Esophagus muscularis mucosa (tissue), 4 donors: ENCODE data around the gene FAM43B. TPM values are rescaled to one million over a fixed set of nuclear protein-coding genes. Genes with fewer than 3 reads are reported as not detected.

Experiments used
- DNase-seq: peaks from one replicate; pipeline ENCODE4 v3.0.0-alpha.2; 2017; ENCODE audit errors: extremely low spot score
- H3K27ac ChIP-seq, 4 donors: fragments of 200-600 bp; sonication (generic); replicated peaks in 1 of 4; 1 replicate in 3 of 4; 2 replicates in 1 of 4; pipeline ENCODE4 v1.5.1; 2016 to 2019; ENCODE audit warnings: mild to moderate bottlenecking in 1 of 4
- H3K27me3 ChIP-seq, 4 donors: fragments of 200-600 bp; sonication (generic); one replicate each; pipeline versions ENCODE4 v1.5.1 to v1.6.0; 2016 to 2019
- H3K36me3 ChIP-seq, 4 donors: fragments of 200-600 bp; sonication (generic); one replicate each; pipeline ENCODE4 v1.5.1; 2016 to 2019
- H3K4me1 ChIP-seq, 4 donors: fragments of 200-600 bp; sonication (generic); one replicate each; pipeline ENCODE4 v1.5.1; 2016 to 2019
- H3K4me3 ChIP-seq, 4 donors: fragments of 200-600 bp; sonication (generic); 1 replicate in 2 of 4; 2 replicates in 2 of 4; pipeline ENCODE4 v1.5.1; 2016 to 2019; ENCODE audit warnings: mild to moderate bottlenecking in 4 of 4, moderate library complexity in 1 of 4
- H3K9me3 ChIP-seq, 4 donors: fragments of 200-600 bp; sonication (generic); 1 replicate in 3 of 4; 2 replicates in 1 of 4; pipeline ENCODE4 v1.5.1; 2016 to 2019
- CTCF ChIP-seq, 3 experiments: fragments of 200-600 bp in 2 of 3; fragments of 450-650 bp in 1 of 3; sonication (generic) in 2 of 3; IDR thresholded peaks; one replicate each; pipeline ENCODE4 v1.5.1; 2017 to 2019; ENCODE audit warnings: antibody characterized with exemption in 3 of 3, mild to moderate bottlenecking in 2 of 3, moderate library complexity in 1 of 3
- EP300 ChIP-seq: sonication (generic); formaldehyde crosslinking; IDR thresholded peaks from one replicate; pipeline ENCODE4 v1.6.1; 2017; ENCODE audit warnings: antibody characterized with exemption
- POLR2A ChIP-seq: fragments of 450-650 bp; IDR thresholded peaks from one replicate; pipeline ENCODE4 v1.6.1; 2017; ENCODE audit warnings: antibody characterized with exemption, moderate library complexity, mild to moderate bottlenecking, low read depth
- POLR2AphosphoS5 ChIP-seq, 2 donors: sonication (generic); formaldehyde crosslinking; IDR thresholded peaks; one replicate each; pipeline ENCODE4 v1.6.1; 2017; ENCODE audit warnings: antibody characterized with exemption in 2 of 2
- WGBS: methylation state at CpG from one replicate; pipeline ENCODE4 v1.1.5; 2018; 5-methylcytosine and 5-hydroxymethylcytosine counted together
- intact Hi-C: fragments of 100-400 bp; cut with DNase I; formaldehyde crosslinking; loops from one replicate; pipeline ENCODE4 v1.15.1; 2023
- total RNA-seq, 4 donors: library from RNA; depleted of rRNA; stranded (reverse); fragments of >200 nt; gene quantifications; one replicate each; pipeline versions ENCODE4 v1.1.0 to v1.2.1, GENCODE V29; 2016

The FAM43B gene
- total RNA-seq, 4 donors from 2014 or later: 2.2 to 4.2 (median 3.6) TPM; not detected in 1

DNA sequence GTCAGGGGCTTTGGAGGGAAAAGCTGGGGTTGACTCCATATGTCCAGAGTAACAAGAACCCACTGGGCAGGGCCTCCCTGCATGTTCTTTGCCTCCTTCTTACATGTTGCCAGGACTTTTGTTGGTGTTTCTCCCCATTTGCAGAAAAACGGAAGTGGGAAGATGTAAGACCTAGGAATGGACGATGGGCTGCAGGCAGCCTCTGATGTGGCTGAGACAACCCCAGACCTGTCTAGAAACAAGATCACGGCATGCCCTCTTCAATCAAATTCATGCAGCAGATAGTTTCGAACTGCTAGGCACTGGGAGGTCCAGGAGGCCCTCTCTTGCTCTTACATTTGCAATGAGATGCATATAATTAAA is 3.4 kb downstream of the FAM43B start:
- 83% methylated on average over 4 of the region's 4 CpGs for WGBS
- H3K27me3 ChIP-seq: peaks cover 0 to 76% (median 27%) of the 10 kb centered on the region in 4 donors

GRCh38 chr1:20558191-20558590 is 5.8 kb downstream of the FAM43B start:
- DNase-seq: no peak
- H3K4me1 ChIP-seq: peaks cover 8 to 20% (median 15%) of the 10 kb centered on the region in 4 donors
- 67% methylated on average over 5 of the region's 5 CpGs for WGBS
- no peaks in the 10 kb centered on the region for H3K9me3 ChIP-seq
- H3K36me3 ChIP-seq: no peaks in the 10 kb centered on the region
- TF ChIP-seq EP300: no peak
- TF ChIP-seq CTCF (IDR thresholded peaks at IDR 0.05): no peak
- TF ChIP-seq POLR2AphosphoS5 (IDR thresholded peaks at IDR 0.05): no peak
- TF ChIP-seq POLR2A: no peak
- intact Hi-C loops: no loop called here
- no peak overlapping the region for H3K4me3 ChIP-seq
- no peak overlapping the region for H3K27ac ChIP-seq
- H3K27me3 ChIP-seq: peaks cover 0 to 69% (median 9%) of the 10 kb centered on the region in 4 donors

More for the DNA sequence above, 3.4 kb downstream of the FAM43B start:
- no peak overlapping the region for H3K27ac ChIP-seq
- no peak for TF ChIP-seq EP300
- H3K36me3 ChIP-seq: no peaks in the 10 kb centered on the region
- H3K4me1 ChIP-seq: peaks cover 21 to 36% (median 32%) of the 10 kb centered on the region in 4 donors
- intact Hi-C loops: no loop called here
- H3K4me3 ChIP-seq: no peak overlapping the region
- no peak for DNase-seq
- no peaks in the 10 kb centered on the region for H3K9me3 ChIP-seq

DNA sequence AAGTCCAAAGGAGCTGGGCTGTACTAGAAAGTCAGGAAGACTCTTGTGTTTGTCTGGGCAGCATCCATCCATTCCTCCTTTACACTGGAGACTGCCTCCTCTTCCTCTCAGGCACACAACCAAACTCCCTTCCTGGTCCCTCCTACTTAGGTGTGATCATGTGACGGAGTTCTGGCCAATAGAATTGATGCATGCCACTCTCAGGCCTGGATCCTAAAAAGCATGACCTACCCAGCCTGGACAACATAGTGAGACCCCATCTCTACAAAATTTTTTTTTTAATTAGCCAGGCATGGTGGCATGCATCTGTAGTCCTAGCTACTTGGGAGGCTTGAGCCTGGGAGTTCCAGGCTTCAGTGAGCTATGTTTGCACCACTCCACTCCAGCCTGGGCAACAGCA is 8.6 kb downstream of the FAM43B start:
- no peak for DNase-seq
- Histone ChIP-seq H3K27me3 (peaks cover 0 to 41% (median 0%) of the 10 kb centered on the region in 4 donors), H3K4me3 (no peak overlapping the region), H3K36me3 (no peaks in the 10 kb centered on the region), H3K27ac (no peak overlapping the region), H3K9me3 (no peaks in the 10 kb centered on the region), H3K4me1 (peaks cover 0 to 4% (median 0%) of the 10 kb centered on the region in 4 donors)
- 100% methylated on average over 1 of the region's 1 CpG for WGBS
- TF ChIP-seq CTCF (IDR thresholded peaks at IDR 0.05) (no peak), POLR2A (no peak), EP300 (no peak), POLR2AphosphoS5 (IDR thresholded peaks at IDR 0.05) (no peak)
- intact Hi-C loops: no loop called here

GRCh38 chr1:20565234-20565633 is 12.9 kb downstream of the FAM43B start:
- Histone ChIP-seq H3K27ac (no peak overlapping the region), H3K4me1 (no peaks in the 10 kb centered on the region), H3K4me3 (no peak overlapping the region), H3K27me3 (peaks cover 0 to 51% (median 0%) of the 10 kb centered on the region in 4 donors), H3K36me3 (no peaks in the 10 kb centered on the region), H3K9me3 (no peaks in the 10 kb centered on the region)
- intact Hi-C loops: no loop called here
- no peak for DNase-seq
- TF ChIP-seq EP300 (no peak), POLR2A (no peak), CTCF (IDR thresholded peaks at IDR 0.05) (no peak), POLR2AphosphoS5 (IDR thresholded peaks at IDR 0.05) (no peak)
- 57% methylated on average over 4 of the region's 4 CpGs for WGBS

DNA sequence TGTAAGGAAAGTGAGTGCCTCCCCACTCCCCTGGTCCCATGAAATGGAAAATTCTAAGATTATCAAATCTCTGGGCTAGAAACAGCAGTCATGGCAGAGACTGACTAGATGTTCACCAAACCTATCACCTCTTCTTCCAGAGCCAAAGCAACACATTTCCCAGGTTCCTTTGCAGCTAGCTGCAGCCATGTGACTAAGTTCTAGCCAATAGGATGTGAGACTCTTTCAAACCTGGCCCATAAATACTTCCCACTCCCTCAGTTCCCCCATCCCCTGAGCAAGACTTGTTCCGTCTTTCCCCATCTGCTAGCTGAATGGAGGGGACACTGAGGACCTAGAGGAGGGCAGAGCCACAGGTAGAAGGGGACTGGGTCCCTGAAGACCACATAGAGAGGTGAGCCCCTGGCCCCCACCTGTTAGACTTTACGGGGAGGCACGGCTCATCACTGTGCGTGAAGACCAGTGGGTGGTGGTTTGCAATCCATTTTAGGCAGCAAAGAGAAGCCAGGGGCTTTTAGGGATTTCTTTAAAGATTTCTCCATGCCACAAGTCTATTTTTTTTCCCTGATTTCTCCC is 17.2 kb downstream of the FAM43B start:
- no peak for DNase-seq
- Histone ChIP-seq H3K4me3 (no peak overlapping the region), H3K36me3 (no peaks in the 10 kb centered on the region), H3K4me1 (no peaks in the 10 kb centered on the region), H3K9me3 (peaks cover 0 to 7% (median 1%) of the 10 kb centered on the region in 4 donors), H3K27ac (no peak overlapping the region), H3K27me3 (peaks cover 0 to 44% (median 0%) of the 10 kb centered on the region in 4 donors)
- intact Hi-C loops: no loop called here
- TF ChIP-seq CTCF (IDR thresholded peaks at IDR 0.05) (no peak), POLR2AphosphoS5 (IDR thresholded peaks at IDR 0.05) (no peak), EP300 (no peak), POLR2A (no peak)
- 84% methylated on average over 4 of the region's 4 CpGs for WGBS
